Measurements from ENCODE around the gene CCDC69.

The CCDC69 gene

GRCh38 chr5:151153766-151154272 is 70.1 kb downstream of the CCDC69 start:
- Histone ChIP-seq H3K36me3 (ENCODE audit: control insufficient read depth, insufficient read depth, low read length) (peaks cover 5% of the 10 kb centered on the region), H3K27me3 (replicated peaks; ENCODE audit: control insufficient read depth, insufficient read depth, low read length) (no peaks in the 10 kb centered on the region), H3K4me3 (replicated peaks; ENCODE audit: low read depth, low read length) (peak overlapping the region; percentile 38)
- peak; percentile 59 for DNase-seq (ENCODE audit: extremely low read depth, insufficient read length)
- no peak for TF ChIP-seq CTCF (IDR thresholded peaks at IDR 0.05; ENCODE audit: insufficient read depth, low read length, poor library complexity, severe bottlenecking)

GRCh38 chr5:151153300-151153699 is 70.6 kb downstream of the CCDC69 start:
- no peak for TF ChIP-seq CTCF (IDR thresholded peaks at IDR 0.05; ENCODE audit: insufficient read depth, low read length, poor library complexity, severe bottlenecking)
- peak overlapping the region; percentile 41; the same call in 1 of the 2 replicates for H3K4me3 ChIP-seq (replicated peaks; ENCODE audit: low read depth, low read length)
- H3K36me3 ChIP-seq (ENCODE audit: control insufficient read depth, insufficient read depth, low read length), result peaks cover 8% of the 10 kb centered on the region
- DNase-seq (ENCODE audit: extremely low read depth, insufficient read length), result peak; percentile 41
- no peaks in the 10 kb centered on the region for H3K27me3 ChIP-seq (replicated peaks; ENCODE audit: control insufficient read depth, insufficient read depth, low read length)

GRCh38 chr5:151151793-151152192 is 72.1 kb downstream of the CCDC69 start:
- no peak for TF ChIP-seq CTCF (IDR thresholded peaks at IDR 0.05; ENCODE audit: insufficient read depth, low read length, poor library complexity, severe bottlenecking)
- Histone ChIP-seq H3K4me3 (replicated peaks; ENCODE audit: low read depth, low read length) (peak overlapping the region; percentile 18), H3K36me3 (ENCODE audit: control insufficient read depth, insufficient read depth, low read length) (peaks cover 19% of the 10 kb centered on the region), H3K27me3 (replicated peaks; ENCODE audit: control insufficient read depth, insufficient read depth, low read length) (no peaks in the 10 kb centered on the region)
- peak; percentile 61 for DNase-seq (ENCODE audit: extremely low read depth, insufficient read length)

- H3K4me3 ChIP-seq (replicated peaks; ENCODE audit: low read depth, low read length), result peak overlapping the region; percentile 30
- H3K27me3 ChIP-seq (replicated peaks; ENCODE audit: control insufficient read depth, insufficient read depth, low read length), result no peaks in the 10 kb centered on the region
- DNase-seq (ENCODE audit: extremely low read depth, insufficient read length), result no peak
- H3K36me3 ChIP-seq (ENCODE audit: control insufficient read depth, insufficient read depth, low read length), result peaks cover 22% of the 10 kb centered on the region
- TF ChIP-seq CTCF (IDR thresholded peaks at IDR 0.05; ENCODE audit: insufficient read depth, low read length, poor library complexity, severe bottlenecking), result no peak
Measured at GRCh38 chr5:151151263-151151660, 72.6 kb downstream of the CCDC69 start.

- H3K27me3 ChIP-seq (replicated peaks; ENCODE audit: control insufficient read depth, insufficient read depth, low read length), result no peaks in the 10 kb centered on the region
- no peak for TF ChIP-seq CTCF (IDR thresholded peaks at IDR 0.05; ENCODE audit: insufficient read depth, low read length, poor library complexity, severe bottlenecking)
- peaks cover 26% of the 10 kb centered on the region for H3K36me3 ChIP-seq (ENCODE audit: control insufficient read depth, insufficient read depth, low read length)
- DNase-seq (ENCODE audit: extremely low read depth, insufficient read length), result peak; percentile 72
- peak overlapping the region; percentile 30 for H3K4me3 ChIP-seq (replicated peaks; ENCODE audit: low read depth, low read length)
Measured at GRCh38 chr5:151150471-151151262, 73.2 kb downstream of the CCDC69 start.
